ENCODE results near the gene BAG3.

Gene BAG3

DNA sequence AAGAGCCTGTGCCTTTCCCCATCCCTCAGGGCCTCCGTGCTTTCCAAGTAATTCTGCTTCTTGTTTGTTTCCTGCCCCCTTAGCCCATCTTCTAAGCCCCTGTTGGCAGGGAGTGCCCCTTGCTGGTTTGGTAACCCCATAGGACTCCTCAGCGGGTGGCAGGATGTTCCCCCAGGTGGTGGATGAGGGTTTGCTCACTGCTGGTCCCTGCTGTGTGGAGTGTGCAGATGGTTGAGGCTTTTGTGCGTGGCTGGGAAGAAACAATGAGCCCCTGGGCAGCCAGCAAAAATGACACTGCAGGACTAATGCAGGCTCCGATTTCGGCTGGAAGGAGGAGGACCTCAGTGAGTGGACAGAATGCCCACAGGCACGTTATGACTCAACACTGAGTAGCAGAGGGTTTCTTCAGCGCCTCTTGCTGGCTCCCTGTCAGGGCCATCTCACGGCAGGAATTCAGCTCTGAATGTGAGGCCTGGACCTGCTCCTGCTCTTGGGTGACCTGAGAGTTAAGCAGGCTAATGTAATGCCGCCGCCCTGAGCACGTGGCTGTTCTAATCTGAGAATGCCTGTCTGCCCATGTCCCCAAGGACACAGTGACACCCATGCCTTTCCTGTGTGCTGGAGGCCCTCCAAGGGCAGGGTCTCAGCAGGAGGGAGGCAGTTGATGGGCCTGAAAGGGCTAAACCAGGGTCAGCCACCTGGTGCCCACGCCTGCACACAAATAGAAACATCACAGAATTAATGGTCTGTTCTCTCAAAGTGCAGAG is 16.6 kb downstream of the BAG3 start:
- DNase-seq (ENCODE audit: low read depth): peak; percentile 99

DNA sequence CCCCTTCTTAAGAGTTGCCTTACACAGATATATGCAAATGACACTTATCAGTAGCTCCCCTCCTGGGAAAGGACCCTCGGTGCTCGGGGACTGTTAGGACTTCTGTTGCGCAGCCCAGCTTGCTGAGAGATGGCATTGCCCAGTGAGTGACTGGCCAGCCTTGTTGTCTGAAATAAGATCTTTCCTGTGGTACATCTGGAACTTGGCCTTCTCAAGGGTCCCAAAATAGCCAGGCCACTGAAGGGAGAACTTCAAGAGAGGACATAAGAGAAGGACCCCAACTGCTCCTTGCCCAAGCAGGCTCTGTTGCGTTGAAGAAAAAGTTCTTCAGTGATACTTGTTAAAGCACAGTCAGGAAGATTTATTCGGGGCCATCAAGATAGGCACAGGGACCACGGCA is 17.3 kb downstream of the BAG3 start:
- no peak for DNase-seq (ENCODE audit: low read depth)

DNA sequence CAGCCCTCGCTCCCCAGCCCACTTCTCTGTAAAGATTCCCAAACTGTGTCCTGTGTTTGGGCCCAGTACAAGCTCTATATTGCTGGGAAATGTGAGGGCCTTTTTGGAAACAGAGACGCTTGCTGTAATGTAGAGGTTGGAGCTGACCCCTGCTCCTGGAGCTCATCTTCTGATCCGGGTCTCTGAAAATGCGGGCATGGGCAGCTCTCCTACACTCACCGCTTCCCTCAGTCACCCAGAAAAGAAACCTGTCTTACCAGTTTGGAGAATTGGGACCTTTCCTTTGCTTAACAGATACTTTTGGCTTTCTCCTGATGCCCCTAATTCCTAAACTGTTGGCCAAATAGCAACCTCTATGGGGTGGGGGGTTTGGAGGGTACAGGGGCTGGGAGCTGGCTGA is 18.2 kb downstream of the BAG3 start:
- no peak for DNase-seq (ENCODE audit: low read depth)

DNA sequence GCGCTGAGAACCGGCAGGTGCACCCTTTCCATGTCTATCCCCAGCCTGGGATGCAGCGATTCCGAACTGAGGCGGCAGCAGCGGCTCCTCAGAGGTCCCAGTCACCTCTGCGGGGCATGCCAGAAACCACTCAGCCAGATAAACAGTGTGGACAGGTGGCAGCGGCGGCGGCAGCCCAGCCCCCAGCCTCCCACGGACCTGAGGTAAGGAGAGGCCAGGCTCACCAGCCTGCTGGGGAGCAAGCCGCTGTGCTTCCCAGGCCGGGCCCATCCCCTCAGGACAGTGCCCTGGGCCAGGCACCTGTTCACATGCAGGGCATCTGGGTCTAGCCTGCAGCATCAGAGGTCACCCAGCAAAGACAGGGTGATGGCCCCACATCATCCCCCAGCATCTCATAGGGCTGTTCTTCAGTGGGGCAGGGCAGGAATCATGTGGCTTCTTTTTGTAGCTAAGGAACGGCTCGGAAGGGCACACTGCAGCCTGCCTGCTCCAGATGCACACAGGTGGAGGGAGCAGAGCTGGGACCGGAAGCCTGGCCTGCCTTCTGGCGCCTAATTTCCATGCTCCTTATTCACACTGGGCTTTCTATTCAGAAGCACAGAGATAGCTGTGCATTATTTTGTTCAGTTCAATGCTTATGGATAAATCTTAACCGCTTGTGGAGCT is 18.9 kb downstream of the BAG3 start:
- no peak for DNase-seq (ENCODE audit: low read depth)

DNA sequence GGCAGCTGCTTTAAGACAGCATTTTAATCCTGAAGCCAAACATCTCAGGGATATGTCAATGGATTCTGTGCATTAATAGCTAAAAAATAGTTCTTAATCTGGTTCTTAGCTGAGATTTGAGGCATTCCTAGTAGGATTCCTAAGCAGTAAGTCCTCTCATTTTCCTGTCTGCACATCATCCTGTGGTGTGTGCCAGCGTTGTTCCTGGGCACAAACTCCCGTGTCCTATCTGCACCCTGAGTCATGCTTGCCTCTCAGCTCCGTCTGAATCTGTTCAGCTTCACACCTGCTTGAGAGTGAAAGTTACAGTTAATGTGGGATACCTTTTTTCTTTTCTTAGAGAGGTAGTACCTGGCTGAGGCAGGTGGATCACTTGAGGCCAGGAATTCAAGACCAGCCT is 19.5 kb downstream of the BAG3 start:
- DNase-seq (ENCODE audit: low read depth): peak; percentile 73

DNA sequence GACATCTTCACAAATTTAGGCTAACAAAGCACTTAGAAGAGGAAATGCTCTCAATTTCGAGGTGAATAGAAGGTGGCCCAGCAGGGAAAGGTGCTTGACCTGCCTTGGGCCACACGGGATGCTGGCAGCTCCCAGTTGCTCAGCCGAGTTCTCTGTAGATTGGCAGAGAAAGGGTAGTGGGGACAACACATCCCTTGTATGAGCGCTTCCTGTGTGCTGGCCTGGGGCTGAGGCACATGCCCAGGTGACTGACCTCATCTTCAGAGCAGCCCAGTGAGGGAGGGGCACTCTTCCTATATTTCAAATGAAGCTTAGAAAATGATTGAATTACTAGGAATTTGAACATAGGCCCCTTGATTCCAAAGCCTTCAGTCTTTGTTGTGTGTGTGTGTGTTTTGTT is 20.2 kb downstream of the BAG3 start:
- DNase-seq (ENCODE audit: low read depth): no peak

DNA sequence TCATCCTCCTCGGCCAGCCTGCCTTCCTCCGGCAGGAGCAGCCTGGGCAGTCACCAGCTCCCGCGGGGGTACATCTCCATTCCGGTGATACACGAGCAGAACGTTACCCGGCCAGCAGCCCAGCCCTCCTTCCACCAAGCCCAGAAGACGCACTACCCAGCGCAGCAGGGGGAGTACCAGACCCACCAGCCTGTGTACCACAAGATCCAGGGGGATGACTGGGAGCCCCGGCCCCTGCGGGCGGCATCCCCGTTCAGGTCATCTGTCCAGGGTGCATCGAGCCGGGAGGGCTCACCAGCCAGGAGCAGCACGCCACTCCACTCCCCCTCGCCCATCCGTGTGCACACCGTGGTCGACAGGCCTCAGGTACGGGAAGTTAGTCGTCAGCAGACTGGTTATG is 21.1 kb downstream of the BAG3 start:
- DNase-seq (ENCODE audit: low read depth): no peak

DNA sequence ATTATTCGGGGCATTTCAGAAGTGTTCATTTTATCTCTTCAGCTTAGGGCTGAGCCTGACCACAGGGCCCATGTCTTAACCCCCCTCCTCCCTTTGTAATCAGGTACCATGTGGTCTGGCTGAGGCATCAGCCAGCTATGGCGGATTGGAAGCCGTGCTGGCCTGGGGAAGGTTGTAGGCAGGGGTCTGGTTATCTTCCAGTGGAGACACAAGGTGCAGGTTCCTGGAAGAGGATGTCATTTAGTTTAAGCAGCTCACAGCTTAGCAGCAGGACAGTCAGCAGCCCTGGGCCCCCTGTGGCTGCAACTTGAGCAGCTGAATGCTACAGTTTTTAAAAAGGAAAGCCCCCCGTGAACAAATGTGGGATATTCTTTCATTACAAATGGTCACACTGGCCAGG is 22.1 kb downstream of the BAG3 start:
- DNase-seq (ENCODE audit: low read depth): no peak

DNA sequence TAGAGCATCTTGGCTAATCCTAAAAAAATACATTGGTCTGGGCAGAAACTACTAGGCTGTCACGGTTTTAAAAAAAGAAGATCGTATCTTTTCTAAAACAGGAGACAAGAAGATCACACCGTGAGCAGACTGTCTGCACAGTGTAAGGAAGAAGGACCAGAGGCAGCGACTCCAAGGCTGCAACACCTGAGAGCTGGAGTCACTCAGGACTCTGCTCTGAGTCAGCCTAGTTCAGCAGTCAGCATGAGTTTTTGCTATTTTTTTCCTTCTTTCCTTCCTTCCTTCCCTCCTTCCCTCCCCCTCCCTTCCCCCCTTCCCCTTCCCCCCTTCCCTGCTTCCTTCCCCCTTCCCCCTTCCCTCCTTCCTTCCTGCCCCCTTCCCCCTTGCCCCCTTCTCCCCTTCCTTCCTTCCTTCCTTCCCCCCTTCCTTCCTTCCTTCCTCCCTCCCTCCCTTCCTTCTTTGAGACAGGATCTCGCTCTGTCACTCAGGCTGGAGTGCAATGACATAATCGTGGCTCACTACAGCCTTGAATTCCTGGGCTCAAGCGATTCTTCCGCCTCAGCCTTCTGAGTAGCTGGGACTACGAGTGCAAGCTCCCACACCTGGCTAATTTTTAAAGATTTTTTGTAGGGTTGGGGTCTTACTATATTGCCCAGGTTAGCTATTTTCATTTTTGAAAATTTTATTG is 24.4 kb downstream of the BAG3 start:
- no peak for DNase-seq (ENCODE audit: low read depth)

DNA sequence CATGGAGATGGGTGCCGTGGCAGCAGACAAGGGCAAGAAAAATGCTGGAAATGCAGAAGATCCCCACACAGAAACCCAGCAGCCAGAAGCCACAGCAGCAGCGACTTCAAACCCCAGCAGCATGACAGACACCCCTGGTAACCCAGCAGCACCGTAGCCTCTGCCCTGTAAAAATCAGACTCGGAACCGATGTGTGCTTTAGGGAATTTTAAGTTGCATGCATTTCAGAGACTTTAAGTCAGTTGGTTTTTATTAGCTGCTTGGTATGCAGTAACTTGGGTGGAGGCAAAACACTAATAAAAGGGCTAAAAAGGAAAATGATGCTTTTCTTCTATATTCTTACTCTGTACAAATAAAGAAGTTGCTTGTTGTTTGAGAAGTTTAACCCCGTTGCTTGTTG is 25.9 kb downstream of the BAG3 start:
- DNase-seq (ENCODE audit: low read depth): peak; percentile 78

DNA sequence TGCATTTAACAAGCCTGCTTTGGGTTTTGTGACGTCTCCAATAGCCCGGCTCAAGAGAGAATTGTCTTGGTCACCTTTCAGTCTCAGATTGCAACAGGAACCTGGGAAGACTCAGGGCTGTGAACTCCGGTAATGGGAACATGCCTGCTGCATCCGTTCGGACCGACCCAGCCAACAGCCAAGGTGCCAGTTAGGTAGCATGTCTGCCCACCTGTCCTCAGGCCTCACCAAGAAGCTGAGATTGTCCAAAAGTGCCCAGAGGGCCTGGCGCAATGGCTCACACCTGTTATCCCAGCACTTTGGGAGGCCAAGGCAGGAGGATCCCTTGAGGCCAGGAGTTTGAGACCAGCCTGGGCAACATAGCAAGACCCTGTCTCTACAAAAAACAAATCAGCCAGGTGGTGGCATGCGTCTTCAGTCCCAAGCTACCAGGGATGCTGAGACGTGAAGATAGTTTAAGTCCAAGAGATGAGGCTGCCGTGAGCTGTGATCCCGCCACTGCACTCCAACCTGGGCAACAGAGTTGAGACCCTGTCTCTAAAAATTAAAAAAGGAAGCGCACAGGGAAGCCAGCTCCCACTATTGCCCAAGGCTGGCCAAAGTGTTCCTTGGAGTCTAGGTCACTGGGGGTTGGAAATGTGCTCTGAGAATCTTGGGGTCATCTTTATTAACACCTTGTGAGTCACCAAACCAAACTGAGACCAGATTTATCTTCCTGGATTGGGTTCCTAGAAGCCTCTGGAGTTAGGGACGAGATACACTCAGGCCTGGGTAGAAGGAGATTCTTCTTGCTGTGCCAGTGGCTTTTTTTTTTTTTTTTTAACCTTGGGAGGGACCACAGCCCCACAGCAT is 26.9 kb downstream of the BAG3 start:
- no peak for DNase-seq (ENCODE audit: low read depth)

DNA sequence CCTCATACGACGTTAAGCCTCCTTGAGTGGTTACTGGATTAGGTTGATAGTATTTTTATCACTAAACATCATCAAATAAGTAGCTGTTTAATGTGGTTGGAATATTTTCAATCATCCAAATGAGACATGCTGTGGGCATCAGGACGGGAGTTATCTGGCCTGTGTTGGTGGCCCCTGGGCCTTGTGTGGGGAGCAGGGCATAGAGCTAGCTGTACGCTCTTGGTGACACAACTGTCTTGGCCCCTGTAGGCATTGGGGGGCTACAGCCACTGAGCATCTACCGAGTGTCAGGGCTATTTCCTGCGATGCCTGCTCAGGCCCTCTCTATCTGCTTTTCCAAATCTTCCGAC is 28.3 kb downstream of the BAG3 start:
- no peak for DNase-seq (ENCODE audit: low read depth)

DNA sequence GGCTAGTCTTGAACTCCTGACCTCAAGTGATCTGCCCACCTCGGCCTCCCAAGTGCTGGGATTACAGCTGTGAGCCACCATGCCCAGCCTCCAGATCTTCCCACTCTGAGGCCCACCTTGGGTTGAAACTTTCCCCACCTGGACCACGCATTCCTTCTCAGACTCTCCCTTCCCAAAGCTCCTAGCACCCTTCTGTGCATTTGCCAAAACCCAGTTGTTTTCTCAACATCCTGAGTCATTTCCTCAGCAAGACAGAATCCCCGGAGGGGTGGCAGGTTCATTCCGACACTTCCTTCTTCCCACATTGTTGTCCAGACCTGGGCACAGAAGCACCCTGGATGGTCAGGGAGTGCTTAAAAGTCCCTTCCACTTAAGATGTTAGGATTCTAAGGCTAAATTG is 28.9 kb downstream of the BAG3 start:
- peak; percentile 93 for DNase-seq (ENCODE audit: low read depth)

DNA sequence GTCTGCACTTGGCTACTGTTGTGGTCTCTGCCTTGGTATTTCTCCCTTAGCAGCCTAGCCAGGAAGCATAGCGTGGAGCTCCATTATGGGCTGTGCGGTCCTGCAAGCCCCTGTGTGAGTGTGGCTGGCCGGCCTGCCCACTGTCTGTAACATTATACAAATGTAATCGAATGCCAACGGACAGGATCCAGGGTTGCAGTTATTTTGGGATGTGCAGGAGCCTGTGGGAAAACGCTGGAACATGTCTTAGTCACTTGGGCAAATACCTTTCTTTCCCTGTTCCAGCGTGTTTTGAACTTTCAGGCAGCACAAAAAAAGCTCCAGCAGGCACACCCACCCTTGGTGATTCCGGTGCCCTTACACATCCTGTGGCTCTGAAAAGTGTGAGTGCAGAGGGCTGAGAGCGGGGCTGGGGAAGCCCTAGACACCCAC is 29.5 kb downstream of the BAG3 start:
- DNase-seq (ENCODE audit: low read depth): peak; percentile 74

DNA sequence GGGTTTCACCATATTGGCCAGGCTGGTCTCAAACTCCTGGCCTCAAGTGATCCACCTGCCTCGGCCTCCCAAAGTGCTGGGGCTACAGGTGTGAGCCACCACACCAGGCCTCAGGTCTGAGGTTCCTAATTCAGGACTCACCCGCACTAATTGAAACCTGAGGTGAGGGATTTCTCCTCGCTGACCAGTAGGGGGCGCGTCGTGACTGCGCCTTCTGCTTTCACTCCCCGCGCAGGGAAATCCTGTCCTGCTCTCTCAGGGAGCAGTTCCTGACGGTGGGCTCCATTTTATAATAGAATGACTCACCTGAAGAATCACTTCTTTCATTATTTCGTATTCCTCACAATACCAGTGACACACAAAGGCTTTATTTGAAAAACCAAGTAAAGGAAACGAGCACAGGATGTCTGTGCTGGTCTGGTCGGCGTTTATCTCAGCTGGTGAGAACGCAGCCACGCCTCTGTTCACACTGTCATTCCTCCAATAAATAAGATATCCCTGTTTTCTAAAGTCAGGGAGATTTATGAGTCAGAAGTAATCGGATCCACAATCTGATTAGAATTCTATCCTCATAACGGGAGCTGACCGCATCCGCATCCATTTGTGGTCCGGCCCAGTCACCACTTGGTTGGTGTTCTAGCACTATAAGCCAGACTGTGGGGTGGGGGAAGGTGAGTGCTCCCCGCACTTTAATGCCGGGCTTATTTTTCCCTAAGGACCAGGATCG is 35.4 kb downstream of the BAG3 start:
- DNase-seq (ENCODE audit: low read depth): peak; percentile 91

DNA sequence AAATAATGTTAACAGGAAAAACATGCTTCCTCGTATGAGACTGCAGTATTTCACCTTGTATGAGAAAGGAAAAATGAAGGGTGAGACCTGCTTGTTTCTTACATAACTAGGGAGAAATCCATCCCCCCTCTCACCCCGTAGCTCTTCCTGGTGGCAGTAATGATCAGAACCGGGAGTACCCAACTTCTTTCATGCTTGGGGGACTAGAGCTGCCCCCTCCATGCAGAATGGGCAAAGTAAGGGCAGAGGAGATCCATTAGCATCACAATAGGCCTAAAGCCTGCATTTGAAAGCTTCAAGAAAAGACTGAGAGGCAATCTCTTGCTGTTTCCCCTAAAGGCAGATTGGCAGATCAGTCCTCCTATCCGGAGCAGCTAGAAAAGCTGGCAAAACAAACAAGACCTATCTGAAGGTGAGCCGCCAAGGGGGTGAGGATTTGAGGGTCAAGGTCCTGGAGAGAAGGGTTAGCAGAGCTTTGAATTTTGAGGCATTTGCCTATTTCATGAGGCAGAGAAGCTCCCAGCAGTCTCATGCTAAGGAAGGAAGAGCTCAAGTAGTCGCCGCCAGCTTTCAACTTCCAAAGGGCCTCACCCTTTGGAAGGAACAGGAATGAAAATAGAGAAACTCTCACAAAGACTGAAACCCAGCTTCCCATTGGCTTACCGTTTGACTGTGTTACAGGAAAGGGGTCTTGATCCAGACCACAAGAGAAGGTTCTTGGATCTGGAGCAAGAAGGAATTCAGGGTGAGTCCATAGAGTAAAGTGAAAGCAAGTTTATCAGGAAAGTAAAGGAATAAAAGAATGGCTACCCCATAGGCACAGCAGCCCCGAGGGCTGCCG is 36.2 kb downstream of the BAG3 start:
- no peak for DNase-seq (ENCODE audit: low read depth)

DNA sequence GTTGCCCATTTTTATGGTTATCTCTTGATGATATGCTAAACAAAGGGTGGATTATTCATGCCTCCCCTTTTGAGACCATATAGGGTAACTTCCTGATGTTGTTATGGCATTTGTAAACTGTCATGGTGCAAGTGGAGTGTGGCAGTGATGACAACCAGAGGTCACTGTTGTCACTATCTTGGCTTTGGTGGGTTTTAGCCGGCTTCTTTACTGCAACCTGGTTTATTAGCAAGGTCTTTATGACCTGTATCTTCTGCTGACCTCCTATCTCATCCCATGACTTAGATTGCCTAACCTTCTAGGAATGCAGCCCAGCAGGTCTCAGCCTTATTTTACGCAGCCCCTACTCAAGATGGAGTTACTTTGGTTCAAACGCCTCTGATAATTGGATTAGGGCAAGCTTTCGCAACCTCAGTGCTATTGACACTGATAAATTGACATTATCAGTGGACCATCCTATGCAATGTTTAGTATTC is 36.9 kb downstream of the BAG3 start:
- DNase-seq (ENCODE audit: low read depth): no peak

DNA sequence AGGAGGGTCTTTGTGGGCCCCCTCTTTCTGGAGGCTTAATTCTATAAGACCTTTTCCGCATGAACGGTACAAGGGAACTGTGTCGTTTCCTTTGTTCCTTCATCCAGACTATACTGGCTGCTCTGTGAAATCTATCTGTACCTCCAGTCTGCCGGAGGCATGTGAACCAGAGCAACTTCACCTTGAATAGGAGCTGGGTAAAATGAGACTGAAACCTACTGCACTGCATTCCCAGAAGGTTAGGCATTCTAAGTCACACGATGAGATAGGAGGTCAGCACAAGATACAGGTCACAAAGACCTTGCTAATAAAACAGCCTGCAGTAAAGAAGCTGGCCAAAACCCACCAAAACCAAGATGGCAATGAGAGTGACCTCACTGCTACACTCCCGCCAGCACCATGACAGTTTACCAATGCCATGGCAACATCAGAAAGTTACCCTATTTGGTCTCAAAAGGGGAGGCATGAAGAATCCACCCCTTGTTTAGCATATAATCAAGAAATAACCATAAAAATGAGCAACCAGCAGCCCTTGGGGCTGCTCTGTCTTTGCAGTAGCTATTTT is 37.9 kb downstream of the BAG3 start:
- no peak for DNase-seq (ENCODE audit: low read depth)

DNA sequence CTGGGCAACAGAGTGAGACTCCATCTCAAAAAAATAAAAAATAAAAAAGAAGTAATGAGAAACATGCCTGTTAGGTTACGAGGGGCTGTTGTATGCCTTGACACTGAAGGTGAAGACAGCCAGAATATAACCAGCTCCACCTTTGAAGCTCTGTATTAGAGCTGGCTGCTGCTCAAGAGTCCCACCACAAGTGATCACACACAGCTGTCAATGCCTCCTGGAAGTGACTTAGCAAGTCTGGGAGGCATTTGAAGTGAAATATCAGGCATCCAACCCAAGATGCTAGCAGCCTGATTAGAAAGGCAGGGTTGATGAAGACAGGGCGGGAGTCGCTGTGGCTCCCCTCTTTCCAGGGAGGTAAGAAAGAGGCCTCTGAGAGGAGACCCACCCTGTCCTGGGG is 40.5 kb downstream of the BAG3 start:
- no peak for DNase-seq (ENCODE audit: low read depth)

DNA sequence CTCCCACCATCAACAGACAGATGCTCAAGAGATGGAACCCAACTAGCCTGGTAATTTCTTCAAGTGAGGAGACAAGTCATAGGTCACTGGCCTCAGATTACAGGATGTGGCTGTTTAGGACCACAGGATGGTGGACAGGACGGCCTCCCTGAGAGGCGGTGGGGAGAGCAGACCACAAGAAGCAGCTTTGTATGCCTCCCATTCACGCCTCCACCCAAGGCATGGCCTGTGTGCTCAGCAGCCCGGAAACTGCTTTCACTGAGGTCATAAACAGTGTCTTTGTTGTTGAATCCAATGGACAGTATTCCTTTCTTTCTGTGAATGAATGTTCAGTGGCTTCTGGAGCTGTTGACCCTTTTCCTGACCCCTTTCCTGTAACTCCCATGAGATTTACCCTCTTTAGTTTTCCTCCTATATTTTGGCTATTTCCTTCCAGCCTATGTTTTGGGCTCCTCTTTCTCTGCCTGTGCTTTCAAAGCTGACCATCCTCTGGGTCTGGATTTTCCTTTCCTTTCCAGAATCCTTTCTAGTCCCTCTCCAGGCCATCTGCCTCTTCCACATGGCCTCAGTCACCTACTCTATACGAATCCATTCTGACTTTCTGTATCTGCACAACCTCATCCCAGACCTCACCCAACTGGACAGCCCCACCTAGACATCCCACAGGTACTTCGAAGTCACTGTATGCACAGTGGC is 42.2 kb downstream of the BAG3 start:
- DNase-seq (ENCODE audit: low read depth): peak; percentile 43

Data from EH (cell line).